AG08396 (cell line): ENCODE results near the gene STPG3.
A peak's percentile ranks its signal among the peaks of the same experiment; 100 is the strongest.
"Not testable (repeated sequence)": the region's sequence is repeated elsewhere in the genome, so short reads cannot be mapped to it uniquely, and the experiment has no call there.

Experiments
- DNase-seq: peaks from one replicate; pipeline ENCODE4 v3.0.0; 2012; ENCODE audit warnings: low spot score, mixed read lengths

Gene STPG3

GRCh38 chr9:137245450-137246421 is 5.3 kb upstream of the STPG3 start:
- DNase-seq, result no peak

- DNase-seq, result no peak
These were observed 3.8 kb upstream of the STPG3 start for GRCh38 chr9:137247135-137247915.

DNA sequence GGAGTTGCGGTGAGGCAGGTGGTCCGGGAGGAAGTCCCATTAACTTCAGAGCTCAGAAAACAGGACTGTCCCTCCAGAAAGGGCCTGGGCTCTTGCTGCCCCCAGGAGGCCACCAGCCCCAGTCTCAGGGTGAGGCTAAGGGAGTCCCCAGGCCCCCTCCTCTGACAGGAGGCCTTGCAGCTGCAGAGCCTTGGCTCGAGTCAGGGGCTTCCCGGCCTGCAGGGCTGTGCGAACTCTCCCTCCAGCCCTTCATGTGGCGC is 3.2 kb upstream of the STPG3 start:
- DNase-seq, result no peak

DNA sequence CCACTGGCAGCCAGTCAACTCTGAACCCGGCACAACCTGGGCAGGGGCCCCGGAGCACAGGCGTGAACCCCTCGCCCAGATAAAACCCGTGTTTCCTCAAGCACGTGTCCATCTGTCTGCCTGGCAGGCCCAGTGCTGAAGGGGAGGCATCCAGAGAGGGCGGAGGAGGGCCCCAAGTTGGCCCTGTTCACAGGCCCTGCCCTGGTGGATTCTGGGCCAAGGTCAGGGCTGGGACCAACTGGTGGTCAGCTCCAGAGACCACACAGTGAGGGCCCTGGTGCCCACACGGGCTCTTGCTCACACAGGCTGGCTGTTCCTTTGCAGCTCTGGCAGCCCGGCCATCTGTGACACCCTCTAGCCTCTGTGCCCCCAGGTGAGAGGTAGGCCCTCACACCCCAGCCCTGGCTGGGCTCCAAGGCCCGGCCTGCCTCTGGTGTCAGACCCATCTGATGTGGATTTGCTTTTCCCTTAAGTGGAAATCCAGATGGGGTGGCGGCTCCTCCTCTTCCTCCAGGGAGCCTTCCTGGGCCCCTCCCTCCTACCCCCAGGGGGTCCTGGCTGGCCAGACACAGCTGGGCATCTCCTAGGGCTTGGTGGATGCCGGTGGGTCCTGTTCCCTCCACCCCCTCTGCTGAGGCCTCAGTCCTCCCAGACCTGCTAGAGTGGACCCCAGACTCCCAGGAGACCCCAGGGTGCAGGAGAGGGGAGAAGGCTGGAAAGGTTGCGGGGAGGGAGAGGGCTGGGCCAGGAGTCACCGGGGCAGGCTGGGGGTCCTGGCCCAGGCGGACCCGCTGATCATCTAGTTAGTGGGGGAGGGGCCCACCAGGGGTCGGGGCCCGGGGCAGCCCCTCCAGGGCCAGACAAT is 525 bp upstream of the STPG3 start:
- no peak for DNase-seq

DNA sequence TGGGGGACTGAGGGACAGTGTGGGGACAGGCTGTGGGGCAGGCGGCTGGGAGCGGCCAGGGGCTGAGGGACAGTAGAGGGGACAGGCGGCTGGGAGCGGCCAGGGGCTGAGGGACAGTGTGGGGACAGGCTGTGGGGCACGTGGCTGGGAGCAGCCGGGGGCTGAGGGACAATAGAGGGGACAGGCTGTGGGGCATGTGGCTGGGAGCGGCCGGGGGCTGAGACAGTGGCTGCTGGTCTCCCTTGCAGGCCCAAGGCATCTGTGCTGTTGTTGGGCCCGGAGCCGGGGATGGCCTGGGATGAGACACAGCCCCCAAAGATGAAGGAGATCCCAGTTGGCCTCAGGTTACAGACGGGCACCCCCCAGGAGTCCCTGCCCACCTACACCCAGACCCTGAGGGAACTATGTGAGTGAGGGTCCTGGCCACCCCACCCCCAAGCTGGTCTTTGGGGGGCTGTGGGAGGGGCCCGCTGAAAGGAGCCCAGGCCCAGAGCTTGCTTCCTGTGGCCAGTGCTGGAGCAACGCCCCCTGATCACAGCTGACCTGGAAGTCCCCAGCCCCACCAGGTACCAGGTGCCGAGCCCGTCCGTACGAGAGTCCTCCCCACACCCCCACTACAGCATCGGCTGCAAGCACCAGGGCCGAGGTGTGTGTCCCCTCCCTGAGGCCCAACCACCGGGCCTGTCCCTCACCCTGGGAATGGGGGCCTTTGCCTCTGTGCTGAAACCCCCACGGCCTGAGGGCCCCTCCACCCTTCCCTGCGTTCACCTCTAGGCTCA is 593 bp downstream of the STPG3 start:
- no peak for DNase-seq

- DNase-seq, result no peak
These were observed 1.7 kb downstream of the STPG3 start for GRCh38 chr9:137252555-137253506.

GRCh38 chr9:137253717-137254623 is 2.9 kb downstream of the STPG3 start:
- DNase-seq, result no peak

DNA sequence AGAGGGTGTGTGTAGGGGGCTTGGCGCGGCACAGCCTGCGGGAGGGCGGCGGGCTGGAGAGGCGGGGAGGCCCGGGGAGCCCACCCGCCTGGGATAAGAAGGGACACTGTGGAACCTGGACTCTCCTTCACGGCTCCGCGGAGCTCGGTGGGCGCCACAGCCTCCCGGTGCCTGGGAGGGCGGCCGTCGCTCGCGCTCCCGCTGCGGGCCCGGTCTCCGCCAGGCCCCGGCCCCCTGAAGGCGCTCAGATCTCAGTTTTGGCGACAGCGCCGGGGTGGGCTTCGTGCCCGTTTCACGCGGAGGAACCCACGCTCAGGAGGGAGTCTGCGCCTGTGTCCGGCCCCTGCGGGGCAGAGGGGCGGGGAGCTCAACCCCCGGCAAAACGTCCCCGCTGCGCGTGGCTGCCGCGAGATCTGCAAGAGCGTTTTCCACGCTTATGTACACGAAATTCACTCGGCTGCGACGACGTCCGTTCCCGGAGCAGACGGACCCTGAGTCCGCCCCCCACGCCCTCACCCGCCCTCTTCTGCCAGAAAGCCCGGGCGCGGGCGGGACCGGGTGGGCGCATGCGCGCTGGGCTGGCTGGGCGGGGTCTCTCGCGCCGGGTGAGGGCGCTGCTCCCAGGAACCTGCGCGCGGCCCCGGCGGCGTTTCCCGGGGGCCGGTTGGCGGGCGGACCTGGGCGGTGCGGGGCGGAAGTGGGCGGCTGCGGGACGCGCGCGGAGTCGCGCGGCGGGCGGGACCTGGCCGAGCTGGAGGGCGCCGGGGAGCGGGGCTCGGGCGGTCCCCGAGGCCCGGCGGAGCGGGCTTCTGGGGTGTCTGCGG is 3.8 kb downstream of the STPG3 start, which contains the start of gene NELFB:
TSS of gene NELFB (plus strand) at position 704 of the 824 bp plus-strand sequence.
- peak; percentile 100 for DNase-seq

DNA sequence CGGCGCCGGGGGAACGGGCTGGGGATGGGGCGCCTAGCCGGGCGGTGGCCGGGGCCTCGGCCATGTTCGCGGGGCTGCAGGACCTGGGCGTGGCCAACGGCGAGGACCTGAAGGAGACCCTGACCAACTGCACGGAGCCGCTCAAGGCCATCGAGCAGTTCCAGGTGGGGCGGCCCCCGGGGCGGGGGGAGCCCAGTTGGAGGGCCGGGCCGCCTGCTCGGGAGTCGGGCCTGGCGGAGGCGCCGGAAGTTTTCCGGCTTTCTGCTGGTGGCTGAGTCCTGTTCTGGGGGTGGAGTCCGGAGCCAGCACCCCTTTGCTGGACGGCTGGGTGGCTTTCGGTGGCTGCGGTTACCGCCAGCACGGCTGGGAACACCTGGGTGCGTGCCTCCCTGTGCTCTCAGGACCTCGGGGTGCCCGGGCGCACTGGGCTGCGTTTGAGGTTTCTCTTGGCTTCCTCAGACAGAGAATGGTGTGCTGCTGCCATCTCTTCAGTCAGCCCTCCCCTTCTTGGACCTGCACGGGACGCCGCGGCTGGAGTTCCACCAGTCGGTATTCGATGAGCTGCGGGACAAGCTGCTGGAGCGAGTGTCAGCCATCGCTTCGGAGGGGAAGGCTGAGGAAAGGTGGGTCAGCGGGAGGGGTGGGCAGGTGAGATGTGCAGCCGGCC is 4.5 kb downstream of the STPG3 start:
- DNase-seq, result no peak

DNA sequence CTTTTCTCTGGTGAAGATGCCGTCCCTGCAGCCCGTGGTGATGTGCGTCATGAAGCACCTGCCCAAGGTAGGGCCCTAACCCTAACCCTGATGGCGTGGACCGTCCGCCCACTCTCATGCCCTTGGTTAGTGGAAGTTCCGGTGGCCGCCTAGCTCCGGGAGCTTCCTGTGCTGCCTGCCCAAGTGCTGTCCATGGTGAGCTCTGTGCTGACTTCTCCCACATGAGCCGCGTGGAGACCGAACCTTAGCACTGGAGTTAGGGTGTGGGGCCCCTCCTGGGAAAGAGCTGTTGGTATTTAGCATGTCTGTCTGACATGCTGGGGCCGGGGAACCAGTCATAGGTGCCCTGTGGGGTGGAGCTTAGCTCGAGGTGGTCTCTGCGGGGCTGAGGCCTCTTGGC is 5.3 kb downstream of the STPG3 start:
- DNase-seq, result no peak

DNA sequence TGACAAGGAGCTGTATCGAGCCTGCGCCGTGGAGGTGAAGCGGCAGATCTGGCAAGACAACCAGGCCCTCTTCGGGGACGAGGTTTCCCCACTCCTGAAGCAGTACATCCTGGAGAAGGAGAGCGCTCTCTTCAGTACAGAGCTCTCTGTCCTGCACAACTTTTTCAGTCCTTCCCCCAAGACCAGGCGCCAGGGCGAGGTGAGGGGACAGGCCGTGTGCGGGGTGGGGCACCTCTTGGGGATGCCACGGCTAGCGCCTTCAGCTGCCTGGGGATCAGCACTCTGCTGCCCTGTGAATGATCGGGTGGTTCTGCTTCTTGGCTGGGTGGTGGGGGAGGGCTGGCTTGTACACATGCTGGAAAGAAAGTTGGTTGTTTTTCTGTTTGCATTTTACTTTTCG is 5.8 kb downstream of the STPG3 start:
- DNase-seq, result no peak

GRCh38 chr9:137262173-137262908 is 11.3 kb downstream of the STPG3 start:
- DNase-seq, result not testable (repeated sequence)

DNA sequence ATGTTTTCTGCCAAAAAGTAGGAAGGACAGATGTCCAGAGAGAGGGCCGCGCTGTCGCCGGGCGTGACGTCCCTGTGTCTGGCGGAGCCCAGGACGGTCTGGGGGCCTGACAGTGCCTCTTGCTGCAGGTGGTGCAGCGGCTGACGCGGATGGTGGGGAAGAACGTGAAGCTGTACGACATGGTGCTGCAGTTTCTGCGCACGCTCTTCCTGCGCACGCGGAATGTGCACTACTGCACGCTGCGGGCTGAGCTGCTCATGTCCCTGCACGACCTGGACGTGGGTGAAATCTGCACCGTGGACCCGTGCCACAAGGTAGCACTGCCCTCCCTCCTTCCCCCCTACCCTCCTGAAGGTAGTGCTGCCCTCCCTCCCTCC is 11.8 kb downstream of the STPG3 start:
- DNase-seq, result no peak

DNA sequence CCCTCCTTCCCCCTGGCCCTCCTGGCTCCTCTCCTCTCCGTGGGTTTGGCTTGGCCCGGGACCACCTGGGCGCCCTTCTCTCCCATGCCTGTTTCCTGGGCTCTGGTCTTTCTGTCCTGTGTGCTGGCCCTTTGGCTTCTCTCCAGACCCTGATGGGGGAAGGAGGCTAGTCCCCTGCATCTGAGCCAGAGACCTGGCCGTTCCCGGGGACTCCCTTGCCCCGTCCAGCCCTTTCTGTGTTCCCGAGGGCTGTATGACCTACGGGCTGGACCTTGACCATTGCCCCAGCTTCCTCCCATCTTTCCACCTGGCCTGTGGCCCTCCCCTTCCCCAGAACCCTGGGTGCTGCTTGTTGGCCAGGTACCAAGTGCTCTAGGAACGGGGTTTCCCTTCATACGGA is 12.4 kb downstream of the STPG3 start:
- DNase-seq, result no peak

GRCh38 chr9:137264067-137264466 is 13.0 kb downstream of the STPG3 start:
- no peak for DNase-seq

DNA sequence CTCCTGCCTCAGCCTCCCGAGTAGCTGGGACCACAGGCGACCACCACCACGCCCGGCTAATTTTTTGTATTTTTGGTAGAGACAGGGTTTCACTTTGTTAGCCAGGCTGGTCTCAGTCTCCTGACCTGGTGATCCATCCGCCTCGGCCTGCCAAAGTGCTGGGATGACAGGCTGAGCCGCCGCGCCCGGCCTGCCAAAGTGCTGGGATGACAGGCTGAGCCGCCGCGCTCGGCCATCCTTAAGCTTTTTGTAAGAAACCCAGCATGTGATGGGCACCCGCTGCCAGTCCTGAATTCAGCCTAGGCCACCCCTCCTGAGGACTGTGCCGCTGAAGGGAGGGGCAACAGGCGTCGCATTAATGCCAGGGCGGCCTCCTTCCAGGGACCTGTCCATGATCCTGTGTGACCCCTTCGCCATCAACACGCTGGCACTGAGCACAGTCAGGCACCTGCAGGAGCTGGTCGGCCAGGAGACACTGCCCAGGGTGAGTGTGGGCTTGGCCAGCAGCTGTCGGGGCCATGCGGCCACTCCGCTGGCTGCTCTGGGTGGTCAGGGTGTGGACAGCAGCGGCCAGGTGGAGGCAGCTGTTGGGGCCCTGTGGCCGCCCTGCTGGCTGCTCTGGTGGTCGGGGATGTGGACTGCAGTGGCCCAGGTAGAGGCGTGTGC is 14.5 kb downstream of the STPG3 start:
- no peak for DNase-seq

GRCh38 chr9:137266162-137266527 is 15.1 kb downstream of the STPG3 start:
- no peak for DNase-seq
